ES-I3 (cell line): ENCODE results near the gene SSH3.

ENCODE experiments used
- H3K36me3 ChIP-seq: 2 replicates; pipeline ENCODE4 v1.6.1; 2013; ENCODE audit warnings: mild to moderate bottlenecking, low read length, control low read depth, moderate library complexity; ENCODE audit not compliant: insufficient read depth
- H3K4me1 ChIP-seq: 2 replicates; pipeline ENCODE4 v1.6.1; 2013; ENCODE audit warnings: mild to moderate bottlenecking, control low read depth, low read length; ENCODE audit not compliant: insufficient read depth
- H3K9ac ChIP-seq: 2 replicates; pipeline ENCODE4 v1.6.1; 2013; ENCODE audit warnings: low read depth, mild to moderate bottlenecking, low read length, moderate library complexity
- H3K9me3 ChIP-seq: 2 replicates; pipeline ENCODE4 v1.6.1; 2013; ENCODE audit warnings: mild to moderate bottlenecking, low read length, moderate library complexity; ENCODE audit not compliant: control insufficient read depth, insufficient read depth

SSH3 gene

DNA sequence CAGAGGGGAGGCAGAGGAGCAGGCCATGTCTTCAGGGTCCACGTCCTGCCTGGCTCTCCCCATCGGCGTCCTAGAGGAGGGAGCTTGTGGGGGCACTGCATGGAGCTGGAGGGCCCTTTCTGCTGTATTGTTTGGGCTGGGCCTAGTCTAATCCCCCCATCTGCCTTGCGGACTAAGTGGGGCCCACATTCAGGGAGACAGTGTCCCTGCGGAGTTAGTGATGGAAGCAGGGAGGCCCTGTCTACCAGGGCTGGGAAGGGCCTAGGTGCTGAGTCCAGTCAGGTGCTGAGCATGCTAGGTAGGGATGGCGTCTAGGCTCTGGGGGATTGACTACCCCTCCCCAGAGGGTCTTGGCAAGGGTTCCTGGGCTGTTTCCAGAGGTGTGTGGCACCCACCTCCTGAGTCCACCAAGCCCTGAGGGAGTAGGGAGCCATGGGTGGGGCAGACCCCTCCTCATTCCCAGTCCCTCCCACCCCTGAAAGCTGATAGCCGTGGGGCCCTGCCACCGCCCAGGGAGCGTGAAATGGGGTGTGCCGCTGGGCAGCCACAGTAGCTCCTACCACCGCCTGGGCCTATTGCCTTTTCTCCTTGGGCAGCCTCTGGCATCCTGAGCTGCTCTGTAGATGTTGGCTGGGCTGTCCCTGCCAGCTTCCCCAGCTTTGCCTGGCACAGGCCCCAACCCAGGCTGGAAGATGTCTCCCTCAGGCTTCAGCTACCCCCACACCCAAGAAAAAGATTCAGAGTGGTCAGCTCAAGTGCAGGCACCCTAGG is 51.9 kb downstream of the SSH3 start:
- H3K4me1 ChIP-seq: peaks cover 24% of the 10 kb centered on the region
- no peaks in the 10 kb centered on the region for H3K9me3 ChIP-seq
- H3K36me3 ChIP-seq: no peaks in the 10 kb centered on the region
- H3K9ac ChIP-seq: no peak overlapping the region

GRCh38 chr11:67355794-67356386 is 52.6 kb downstream of the SSH3 start:
- H3K9me3 ChIP-seq: no peaks in the 10 kb centered on the region
- H3K4me1 ChIP-seq: peaks cover 24% of the 10 kb centered on the region
- no peaks in the 10 kb centered on the region for H3K36me3 ChIP-seq
- no peak overlapping the region for H3K9ac ChIP-seq

DNA sequence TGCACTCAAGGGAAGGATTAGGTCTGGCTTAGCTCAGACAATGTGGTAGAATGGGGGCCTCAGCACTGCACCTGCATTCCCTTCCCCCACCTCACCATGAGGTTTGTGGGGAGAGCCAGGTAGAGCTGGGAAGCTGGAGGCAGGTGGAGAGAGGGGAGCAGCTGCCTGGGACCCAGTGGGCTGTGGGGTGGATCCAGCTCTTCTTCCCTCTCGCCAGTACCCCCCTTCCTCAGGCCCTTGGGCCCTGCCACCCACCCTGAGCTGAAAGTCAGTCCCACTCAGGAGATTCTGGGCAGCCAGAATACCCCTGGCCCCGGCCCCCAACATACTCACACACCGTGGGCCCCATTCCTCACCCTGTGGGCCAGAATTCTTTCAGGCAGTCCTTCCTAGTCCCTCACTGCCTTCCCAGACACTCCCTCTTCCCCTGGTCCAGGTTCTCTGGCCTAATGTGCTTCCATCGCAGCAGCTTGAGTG is 53.1 kb downstream of the SSH3 start:
- peaks cover 22% of the 10 kb centered on the region for H3K4me1 ChIP-seq
- H3K9me3 ChIP-seq: no peaks in the 10 kb centered on the region
- no peaks in the 10 kb centered on the region for H3K36me3 ChIP-seq
- no peak overlapping the region for H3K9ac ChIP-seq

- peaks cover 21% of the 10 kb centered on the region for H3K4me1 ChIP-seq
- H3K36me3 ChIP-seq: no peaks in the 10 kb centered on the region
- H3K9me3 ChIP-seq: no peaks in the 10 kb centered on the region
- no peak overlapping the region for H3K9ac ChIP-seq
These were observed 53.7 kb downstream of the SSH3 start for GRCh38 chr11:67356864-67357561.

- H3K4me1 ChIP-seq: peaks cover 21% of the 10 kb centered on the region
- no peaks in the 10 kb centered on the region for H3K36me3 ChIP-seq
- no peaks in the 10 kb centered on the region for H3K9me3 ChIP-seq
- H3K9ac ChIP-seq: no peak overlapping the region
These were observed 54.7 kb downstream of the SSH3 start for GRCh38 chr11:67357831-67358670.
